Activated CD8-positive, alpha-beta memory T cell treated with anti-CD3 and anti-CD28 coated beads, Interleukin-2, amount 50 U/mL, for 1 hour (primary cell): ENCODE results near the gene LCN12.

Experiments
- DNase-seq: peaks from one replicate; pipeline ENCODE4 v3.0.0-alpha.2; 2020; ENCODE audit errors: extremely low read depth

Gene LCN12

DNA sequence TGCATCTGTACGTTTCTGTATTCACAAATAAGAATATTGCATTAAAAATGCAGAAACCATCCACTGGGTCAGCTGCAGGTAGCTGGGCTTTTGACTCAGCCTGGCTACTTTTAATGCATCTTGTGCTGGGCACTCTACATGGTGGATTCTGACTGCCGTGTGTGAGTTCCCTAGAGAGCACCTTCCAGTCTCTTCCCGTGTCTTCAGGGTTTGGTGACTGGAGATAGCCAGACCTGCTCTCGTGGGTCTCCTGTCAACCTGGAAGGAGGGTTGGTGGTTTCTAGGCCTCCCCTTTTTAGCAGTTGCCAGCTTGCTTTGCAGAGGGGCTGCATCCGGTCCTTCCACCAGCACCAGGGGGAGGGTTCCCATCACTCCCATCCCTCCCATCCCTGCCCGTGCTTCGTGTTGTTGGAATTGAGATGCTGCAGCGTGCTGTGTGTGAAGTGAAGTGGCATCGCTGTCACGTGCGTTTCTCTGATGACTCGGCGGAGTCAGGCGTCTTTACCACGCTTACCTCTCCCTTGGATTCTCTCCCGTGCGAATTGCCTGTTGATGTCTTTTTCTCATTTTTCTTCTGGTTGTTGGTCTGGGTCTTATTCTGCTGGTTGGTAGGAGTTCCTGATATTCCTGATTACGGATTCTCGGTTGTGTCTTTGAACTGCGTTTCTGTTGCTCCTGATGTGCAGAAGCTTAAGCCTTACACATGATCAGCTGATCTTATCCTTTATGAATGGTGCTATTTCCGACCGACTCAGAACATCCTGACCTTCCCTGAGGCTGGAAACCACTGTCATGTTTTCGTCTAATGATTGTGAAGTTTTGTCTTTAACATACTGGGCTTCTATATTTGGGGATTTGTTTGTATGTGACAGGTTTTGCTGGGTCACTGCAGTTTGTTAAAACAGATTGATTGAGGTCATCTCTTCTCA, 24.5 kb upstream of the LCN12 start:
- no peak for DNase-seq

DNA sequence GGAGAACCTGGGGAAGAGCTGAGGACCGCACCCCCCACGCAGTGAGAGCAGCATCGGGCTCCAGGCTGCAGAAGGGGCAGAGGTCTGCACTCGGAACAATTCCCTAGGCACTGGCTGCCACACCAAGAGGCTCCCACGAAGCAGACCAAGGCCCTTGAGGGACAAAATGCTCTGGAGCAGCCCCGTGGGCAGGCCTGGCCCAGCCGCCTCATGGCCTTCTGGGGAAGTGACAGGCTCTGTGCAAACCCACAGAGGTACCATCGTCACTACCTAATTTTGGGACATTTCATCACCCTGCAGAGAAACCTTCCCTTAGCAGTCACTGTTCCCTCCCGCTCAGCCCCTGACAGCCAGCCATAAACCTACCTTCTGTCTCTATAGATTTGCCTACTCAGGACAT, 23.5 kb upstream of the LCN12 start:
- no peak for DNase-seq

DNA sequence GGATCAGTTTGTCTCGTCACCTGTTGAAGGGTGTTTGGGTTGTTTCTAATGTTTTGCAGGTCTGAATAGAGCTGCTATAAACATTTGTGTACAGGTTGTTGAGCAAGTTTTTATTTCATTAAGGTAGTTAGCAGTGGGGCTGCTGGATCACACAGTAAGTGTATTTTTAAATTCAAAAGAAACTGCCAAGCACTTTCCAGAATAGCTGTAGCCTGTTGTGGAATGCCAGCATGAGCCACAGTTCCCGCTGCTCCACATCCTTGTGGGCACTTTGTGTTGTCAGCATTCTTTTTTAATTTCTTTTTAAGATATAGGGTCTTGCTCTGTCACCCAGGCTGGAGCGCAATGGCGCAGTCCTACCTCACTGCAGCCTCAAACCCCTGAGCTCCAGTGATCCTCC, 22.1 kb upstream of the LCN12 start:
- DNase-seq: no peak

DNA sequence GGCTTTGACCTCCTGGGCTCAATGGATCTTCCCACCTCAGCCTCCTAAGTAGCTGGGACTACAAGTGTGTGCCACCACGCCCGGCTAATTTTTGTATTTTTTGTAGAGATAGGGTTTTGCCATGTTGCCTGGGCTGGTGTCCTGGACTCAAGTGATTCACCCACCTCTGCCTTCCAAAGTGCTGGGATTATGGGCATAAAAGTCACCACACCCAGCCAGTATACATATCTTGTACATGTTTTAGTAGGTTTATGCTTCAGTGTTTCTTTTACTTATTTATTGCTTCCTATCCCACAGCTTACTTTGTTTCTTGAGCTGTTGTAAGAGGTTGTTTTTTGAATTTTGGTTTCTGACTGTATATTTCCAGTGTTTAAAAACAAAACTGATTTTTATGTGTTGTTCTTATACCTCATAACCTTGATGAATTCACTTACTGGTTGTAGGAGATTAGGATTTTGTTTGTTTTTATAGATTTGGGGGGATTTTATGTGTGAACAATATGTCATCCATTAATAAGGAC, 20.4 kb upstream of the LCN12 start:
- DNase-seq: no peak

DNA sequence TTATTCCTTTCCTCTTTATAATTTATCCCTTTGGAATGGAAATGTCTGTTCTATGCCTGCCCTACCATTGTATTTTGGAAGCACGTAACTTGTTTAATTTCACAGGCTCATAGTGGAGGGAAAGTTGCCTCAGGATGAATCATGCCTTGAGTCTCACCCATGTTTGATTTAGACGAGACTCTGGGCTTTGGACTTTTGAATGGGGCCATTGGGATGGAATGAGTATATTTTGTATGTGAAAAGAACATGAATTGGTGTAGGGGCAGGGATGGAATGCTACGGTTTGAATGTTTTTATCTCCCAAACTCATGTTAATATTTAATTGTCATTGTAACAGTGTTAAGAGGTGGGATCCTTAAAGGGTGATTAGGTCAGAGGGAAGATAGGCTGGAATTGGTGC, 17.8 kb upstream of the LCN12 start:
- no peak for DNase-seq

DNA sequence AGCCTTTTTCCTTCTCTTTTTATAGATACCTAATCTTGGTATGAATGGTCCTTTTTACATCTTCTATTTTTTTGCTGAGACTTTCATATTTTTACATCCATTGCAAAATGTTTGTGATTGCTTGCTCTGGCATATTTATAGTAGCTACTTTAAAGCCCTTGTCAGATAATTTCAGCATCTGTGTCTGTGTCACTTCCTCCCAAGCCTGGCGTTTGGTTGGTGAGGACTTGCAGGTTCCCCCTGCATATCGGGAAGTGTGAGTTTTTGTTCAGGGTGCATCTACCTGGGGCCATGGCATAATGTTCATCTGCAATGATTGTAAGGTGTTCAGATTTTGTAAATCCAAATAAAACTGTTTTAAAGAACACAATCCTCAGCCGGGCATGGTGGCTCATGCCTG, 16.4 kb upstream of the LCN12 start:
- no peak for DNase-seq

DNA sequence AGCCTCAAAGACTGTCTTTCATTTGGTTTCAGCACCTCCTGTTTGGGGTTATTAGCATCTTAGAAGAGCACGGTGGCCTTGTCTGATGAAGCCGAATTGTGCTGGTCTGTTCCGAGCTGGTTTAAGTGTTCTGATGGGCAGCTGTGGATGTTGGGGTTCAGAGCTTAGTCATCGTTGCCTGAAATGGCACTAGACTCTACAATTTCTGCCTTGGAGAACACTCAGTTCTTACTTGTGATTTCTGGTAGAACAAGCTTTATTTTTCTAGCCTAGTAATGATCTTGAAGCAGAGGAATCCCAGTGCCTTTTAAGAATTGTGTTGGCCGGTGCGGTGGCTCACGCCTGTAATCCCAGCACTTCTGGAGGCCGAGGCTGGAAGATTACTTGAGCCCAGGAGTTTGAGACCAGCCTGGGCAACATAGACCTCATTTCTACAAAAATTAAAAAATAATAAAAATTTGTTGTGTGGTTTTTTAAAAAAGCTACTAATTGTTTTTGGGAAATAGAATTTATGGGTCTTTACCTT, 15.4 kb upstream of the LCN12 start:
- DNase-seq: no peak

DNA sequence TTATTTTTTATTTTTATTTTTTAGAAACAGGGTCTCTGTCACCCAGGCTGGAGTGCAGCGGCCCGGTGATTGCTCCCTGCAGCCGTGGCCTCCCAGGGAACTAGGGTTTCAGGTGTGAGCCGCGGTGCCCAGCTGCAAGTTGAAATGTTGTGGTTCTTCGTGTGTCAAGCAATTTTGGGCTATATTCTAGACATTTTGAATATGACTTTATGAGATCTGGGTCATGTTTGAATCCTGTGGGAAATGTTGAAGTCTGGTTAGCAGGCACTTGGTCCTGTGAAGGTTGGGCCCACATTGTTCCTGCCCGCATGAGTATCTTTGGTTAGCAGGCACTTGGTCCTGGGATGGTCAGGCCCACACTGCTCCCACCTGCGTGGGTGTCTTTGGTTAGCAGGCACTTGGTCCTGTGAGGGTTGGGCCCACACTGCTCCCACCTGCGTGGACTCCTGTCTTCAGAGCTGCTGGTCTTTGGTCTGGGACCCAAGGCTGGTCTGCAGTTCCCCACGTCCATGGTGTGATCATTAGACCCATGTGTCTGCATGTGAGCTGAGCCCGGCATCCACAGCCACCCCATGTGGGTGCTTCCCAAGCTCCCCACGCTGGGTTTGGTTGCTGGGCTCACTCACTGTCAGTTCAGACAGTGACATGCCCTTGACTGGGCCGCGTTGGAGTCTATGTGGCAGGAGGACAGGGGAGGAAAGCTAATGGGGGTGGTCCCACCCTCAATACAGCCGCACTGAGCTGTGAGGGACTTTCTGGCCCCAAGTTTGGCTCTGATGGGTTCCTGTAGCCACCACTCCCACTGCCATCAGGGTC, 14.7 kb upstream of the LCN12 start:
- DNase-seq: no peak

DNA sequence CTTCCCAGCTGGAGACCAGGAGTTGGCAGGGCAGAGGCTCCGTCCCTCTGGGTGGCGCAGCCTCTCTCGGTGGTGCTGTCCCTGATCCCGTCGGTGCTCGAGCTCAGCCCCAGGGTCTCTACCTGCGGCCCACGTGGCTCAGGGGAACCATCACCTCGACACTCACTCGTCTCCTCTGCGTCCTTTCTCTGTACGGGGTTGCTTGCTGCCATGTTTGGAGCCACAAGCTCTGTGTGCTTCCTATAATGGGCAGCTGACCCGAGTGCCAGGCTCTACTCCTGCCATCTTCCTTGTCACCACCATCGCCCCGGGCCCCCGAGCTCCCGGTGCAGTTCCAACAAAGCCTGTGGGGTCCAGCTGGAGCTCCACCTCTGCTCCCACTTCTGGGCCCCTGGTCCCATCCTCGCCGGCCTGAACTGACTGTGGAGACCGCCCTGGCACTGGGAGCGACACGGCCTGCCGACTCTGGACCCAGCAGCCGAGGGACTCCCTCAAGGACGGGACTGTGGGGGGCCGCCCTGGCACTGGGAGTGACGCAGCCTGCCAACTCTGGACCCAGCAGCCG, 12.6 kb upstream of the LCN12 start:
- DNase-seq: no peak

DNA sequence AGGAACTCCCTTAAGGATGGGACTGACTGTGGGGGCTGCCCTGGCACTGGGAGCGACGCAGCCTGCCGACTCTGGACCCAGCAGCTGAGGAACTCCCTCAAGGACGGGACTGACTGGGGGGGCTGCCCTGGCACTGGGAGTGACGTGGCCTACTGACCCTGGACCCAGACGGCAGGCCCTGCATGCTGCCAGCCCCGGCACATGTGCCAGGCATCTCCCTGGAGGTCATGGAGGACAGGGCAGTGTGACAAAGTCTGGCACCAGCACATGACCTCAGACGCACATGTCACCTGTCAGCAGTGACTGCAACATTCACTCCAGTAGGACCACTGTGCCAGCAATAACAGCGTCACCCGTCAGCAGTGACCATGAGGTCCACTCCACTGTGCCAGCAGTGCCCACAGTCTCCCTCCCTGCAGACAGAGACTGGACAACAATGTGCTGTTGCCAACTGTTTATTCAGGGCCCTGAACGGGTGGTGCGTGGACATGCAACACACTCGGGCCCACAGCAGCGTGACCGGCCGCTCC, 12.0 kb upstream of the LCN12 start:
- DNase-seq: no peak

DNA sequence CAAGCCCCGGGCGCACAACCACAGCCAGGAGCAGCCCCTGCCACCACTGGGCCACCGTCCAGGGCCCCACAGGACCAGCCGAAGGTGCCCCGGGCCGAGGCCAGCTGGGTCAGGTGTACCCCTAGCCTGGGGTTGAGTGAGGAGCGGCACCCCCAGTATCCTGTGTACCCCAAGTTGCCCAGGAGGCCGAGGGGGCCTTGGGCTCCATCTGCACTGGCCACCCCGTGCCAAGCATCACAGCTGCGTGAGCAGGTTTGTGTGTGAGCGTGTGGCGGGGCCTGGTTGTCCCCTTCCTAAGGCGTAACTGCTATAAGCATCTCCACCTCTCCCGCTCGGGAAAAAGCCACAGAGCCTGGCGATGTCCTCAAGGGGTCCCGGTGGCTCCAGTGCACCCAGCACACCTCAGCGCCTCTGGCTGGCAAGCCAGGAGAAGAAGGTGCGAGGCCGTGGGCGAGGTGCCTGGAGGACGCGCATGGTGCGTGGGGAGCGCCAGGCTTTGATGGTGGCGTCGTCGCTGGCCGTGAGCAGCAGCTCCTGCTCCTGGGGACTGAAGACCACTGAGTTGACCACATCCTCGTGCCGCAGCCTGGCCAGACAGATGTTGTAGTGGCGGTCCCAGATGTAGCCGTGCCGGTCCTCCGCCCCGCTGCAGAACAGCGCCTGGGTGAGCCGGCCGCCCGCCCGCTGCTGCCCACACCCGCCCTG, 11.4 kb upstream of the LCN12 start:
- no peak for DNase-seq

DNA sequence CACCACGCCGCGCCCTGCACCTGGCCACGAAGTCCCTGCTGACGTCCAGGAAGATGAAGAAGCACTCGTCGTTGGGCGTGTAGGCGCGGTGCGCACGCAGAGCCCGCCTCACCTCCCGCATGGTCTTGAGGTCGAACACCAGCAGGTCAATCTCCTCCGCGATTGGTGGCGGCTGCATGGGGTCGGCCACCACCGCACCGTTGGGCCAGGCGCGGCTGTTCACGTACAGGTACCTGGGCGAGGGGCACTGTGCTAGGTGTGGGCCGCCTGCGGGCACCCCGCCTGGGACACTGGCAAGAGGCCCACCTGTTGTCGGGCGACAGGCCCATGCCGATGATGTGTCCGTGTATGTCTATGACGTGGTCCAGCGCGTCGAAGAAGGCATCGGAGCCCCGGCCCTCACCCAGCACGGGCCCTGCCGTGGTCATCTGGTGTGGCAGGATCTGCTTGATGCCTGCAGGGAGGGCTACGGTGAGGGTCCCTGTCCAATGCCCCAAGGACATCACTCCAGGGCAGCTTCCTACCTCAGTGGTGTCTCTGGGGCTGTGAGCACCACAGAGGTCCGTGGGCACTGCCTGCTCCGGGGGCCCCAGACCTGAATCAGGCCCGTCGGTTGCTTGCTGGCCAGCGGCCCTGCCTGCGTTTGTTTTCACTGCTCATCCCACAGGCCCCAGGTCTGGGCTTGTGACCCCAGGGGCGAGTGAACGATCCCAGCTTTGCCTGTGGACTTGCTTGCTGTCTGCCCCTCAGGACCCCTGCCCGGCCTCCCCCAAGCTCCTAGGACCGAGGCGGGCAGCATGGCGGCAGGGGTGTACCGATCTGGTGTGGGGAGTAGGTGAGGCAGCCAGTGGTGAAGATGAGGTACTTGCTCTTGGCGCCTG, 10.6 kb upstream of the LCN12 start:
- no peak for DNase-seq

DNA sequence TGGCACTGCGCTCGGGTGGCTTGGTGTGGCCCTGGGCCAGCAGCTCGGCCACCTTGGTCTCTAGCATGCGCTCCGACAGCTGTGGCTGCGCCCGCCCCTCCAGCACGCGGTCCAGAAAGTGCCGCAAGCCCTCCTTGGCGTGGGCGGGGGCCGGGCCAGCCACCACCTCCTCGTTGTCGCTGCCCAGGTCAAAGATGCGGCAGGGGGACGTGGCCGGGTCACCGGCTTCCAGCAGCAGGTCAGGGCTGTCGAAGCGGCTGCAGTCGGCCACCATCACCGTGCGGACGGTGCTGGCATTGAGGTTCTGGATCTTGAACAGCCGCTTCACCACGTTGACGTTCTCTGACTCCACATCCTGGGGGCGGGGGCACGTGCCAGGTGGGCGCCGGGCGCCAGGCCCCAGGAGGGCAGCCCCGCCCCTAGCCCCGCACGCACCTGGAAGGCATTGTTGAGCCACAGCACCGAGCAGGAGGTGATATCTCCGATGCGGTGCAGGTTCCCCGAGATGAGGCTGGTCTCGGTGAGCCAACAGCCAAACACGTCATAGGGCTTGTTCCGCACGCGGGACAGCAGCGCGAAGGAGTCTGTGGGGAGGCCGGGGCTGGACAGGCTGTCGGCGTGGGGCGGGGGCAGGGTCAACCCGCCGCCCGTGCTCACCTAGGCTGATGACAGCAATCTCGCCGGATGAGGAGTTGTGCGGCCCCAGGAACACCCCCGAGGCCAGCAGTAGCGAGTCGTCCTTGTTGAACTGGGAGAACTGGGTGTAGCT, 9.8 kb upstream of the LCN12 start:
- no peak for DNase-seq

DNA sequence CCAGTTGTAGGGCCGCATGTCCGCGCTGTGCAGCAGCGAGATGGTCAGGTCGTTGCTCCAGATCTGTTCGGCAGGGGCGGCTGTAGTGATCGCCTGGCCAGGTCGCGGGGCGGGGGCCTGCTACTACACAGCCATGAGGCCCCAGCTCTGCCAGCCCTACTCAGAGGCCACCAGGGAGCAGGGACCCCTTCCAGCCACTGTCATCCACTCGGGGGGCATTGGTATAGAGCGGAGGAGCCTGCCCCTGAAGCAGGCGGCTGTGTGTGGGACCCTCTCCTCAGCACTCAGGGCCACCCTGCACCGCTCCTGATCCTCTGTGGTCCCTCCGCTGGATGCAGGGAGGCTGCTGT, 9.2 kb upstream of the LCN12 start:
- DNase-seq: no peak

DNA sequence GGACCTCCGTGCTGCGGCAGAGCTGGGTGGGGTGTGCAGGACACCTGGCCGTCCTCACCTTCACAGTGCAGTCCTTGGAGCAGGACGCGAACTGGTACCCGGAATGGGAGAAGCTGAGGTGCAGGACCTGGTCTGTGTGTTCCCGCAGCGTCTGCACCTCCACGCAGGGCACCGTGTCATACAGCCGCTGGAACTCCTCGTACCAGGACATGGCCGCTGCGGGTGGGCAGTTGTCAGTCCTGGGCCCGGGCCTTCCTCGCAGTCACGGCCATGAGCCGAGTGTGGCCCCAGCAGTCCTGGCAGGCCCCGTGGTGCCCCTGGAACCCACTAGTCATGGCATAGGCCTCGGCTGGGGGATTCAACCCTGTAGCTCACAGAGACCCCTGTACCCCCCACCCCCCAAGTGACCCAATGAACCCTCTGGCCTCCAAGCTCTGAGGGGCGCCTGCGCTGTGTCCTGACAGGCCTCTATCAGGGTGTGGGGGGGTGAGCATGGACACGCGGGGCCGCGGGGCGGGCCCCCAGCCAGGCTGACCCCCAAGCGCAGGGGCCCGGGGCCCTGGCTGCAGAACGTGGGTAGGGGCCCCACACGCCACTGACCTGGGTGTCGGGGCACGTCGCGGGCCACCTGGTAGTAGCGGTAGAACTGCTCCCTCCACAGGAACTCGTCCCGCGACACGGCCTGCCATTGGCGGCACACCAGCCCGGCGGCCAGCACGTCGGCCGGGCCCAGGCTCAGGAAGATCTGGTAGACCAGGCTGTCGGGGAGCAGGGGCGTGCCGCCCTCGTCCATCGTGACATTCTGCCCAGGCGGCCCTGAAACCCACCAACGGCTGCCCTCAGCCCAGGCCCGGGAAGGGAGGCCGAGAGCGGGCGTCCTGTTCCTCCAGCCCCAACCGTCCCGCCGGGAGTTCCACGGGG, 8.5 kb upstream of the LCN12 start:
- no peak for DNase-seq

DNA sequence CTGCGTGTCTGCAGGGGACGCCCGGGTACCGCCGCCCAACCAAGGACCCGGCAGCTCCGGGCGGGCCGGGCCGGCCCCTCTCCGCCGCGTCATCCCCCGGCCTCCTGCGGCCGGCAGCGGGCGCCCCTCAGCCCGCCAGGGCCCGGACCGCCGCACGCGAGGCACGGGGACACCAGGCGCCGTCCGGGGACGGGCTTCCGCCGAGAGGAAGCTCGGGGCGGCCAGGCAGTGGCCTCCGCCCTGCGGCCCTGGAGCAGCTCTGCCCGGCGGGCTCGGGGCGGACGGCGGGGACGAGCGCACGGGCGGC, 7.9 kb upstream of the LCN12 start:
- DNase-seq: no peak

DNA sequence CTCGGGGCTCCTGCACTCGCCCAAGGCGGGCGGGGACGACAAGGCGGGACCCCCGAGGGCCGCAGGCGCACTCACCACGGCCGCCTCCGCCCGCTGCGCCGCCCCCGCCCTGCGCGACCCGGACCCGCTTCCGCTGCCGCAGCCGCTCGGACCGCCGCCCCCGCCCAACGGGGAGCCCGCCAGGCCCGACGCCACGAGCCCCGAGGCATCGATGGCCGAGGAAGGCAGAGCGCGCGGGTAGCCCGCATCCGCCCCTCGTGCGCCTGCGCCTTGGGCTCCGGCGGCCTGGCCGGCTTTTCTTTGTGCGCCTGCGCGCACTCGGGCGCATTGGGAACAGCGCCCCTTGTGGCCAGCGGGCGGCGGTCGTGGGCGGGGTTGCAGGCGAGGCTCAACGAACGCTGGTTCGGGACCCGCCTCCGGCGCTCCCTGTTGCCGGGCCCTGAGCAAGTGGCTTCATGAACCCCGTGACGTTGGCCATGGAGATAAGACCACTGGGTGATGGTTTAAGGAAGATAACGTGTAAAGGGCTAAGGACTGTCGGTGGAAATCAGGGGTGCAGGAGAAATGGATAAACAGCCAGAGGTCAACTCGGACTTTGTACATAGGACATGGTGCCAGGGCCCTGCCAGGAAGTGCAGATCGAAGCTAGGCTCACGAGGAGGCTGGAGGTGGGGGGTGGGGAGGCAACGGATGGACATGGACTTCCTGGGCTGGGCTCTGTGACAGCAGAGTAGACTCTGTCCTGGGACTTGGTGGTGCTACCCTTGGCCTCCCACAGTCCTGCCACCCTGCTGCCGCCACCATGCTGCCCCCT, 7.3 kb upstream of the LCN12 start, which contains the start of the genes C8G and FBXW5:
Gene C8G (plus strand): TSS at position 725 of the 814 bp plus-strand sequence. CDS start 78 bp downstream, at position 803.
Gene FBXW5 (minus strand): TSS at position 220 of the 814 bp plus-strand sequence. CDS start 655 bp downstream, outside the sequence.
- peak; percentile 74 for DNase-seq
